C4-2B (cell line): ENCODE measurements around the gene SGMS1.
A peak's percentile ranks its signal among the peaks of the same experiment; 100 is the strongest.

Experiments used
- H3K27ac ChIP-seq: fragments of 450-650 bp; 2 replicates; pipeline ENCODE4 v1.5.1; 2017
- CTCF ChIP-seq: fragments of 450-650 bp; conservative IDR thresholded peaks from 2 replicates; pipeline ENCODE4 v1.5.1; 2017; ENCODE audit warnings: mild to moderate bottlenecking
- ZFX ChIP-seq: fragments of 450-650 bp; IDR thresholded peaks from 2 replicates; pipeline ENCODE4 v1.6.1; 2017

SGMS1 gene

GRCh38 chr10:50515420-50515819 lies 108.3 kb downstream of the SGMS1 start:
- no peak overlapping the region for H3K27ac ChIP-seq

GRCh38 chr10:50514995-50515394 lies 108.8 kb downstream of the SGMS1 start:
- H3K27ac ChIP-seq: no peak overlapping the region
- TF ChIP-seq ZFX (no peak), CTCF (no peak)

More at GRCh38 chr10:50515420-50515819, 108.3 kb downstream of the SGMS1 start:
- no peak for TF ChIP-seq CTCF
- no peak for TF ChIP-seq ZFX

- H3K27ac ChIP-seq: no peak overlapping the region
- TF ChIP-seq ZFX (no peak), CTCF (no peak)
These were observed 109.8 kb downstream of the SGMS1 start for GRCh38 chr10:50513956-50514355.

- TF ChIP-seq CTCF: no peak
- TF ChIP-seq ZFX: no peak
- H3K27ac ChIP-seq: peak overlapping the region; percentile 55; the same call in 1 of the 2 replicates
These were observed 110.9 kb downstream of the SGMS1 start for GRCh38 chr10:50512743-50513416.

GRCh38 chr10:50512214-50512595 lies 111.6 kb downstream of the SGMS1 start:
- H3K27ac ChIP-seq: peak overlapping the region; percentile 55; the same call in 1 of the 2 replicates

GRCh38 chr10:50511492-50512213 lies 112.1 kb downstream of the SGMS1 start:
- peak overlapping the region; percentile 55; the same call in 1 of the 2 replicates for H3K27ac ChIP-seq
- TF ChIP-seq ZFX: no peak
- no peak for TF ChIP-seq CTCF

More at GRCh38 chr10:50512214-50512595, 111.6 kb downstream of the SGMS1 start:
- no peak for TF ChIP-seq CTCF
- TF ChIP-seq ZFX: no peak
